AML-193 (cell line): ENCODE results near the gene ABCA6.
"Not testable (repeated sequence)": the region's sequence is repeated elsewhere in the genome, so short reads cannot be mapped to it uniquely, and the experiment has no call there.

Experiments used
- DNase-seq, 2 experiments: peaks; one replicate each; lab custom pipeline; 2025; lab: John Stamatoyannopoulos, UW

The ABCA6 gene

GRCh38 chr17:69141431-69142174 lies at the start of gene ABCA6:
Gene ABCA6, minus strand, starts transcription at chr17:69141895. Its CDS starts 1,192 bp downstream, at chr17:69140703.
- DNase-seq: no peak

- DNase-seq: no peak
These were observed 47.1 kb upstream of the ABCA6 start for GRCh38 chr17:69188796-69189195.

GRCh38 chr17:69188064-69188463 lies 46.4 kb upstream of the ABCA6 start:
- DNase-seq: no peak

GRCh38 chr17:69187294-69187693 lies 45.6 kb upstream of the ABCA6 start:
- no peak for DNase-seq

- no peak for DNase-seq
These were observed 37.7 kb upstream of the ABCA6 start for GRCh38 chr17:69179227-69179952.

- no peak for DNase-seq
These were observed 34.7 kb upstream of the ABCA6 start for GRCh38 chr17:69176457-69176795.

GRCh38 chr17:69175625-69176456 lies 34.1 kb upstream of the ABCA6 start:
- peak; percentile 53 to 60 for DNase-seq

- no peak for DNase-seq
These were observed 33.5 kb upstream of the ABCA6 start for GRCh38 chr17:69175262-69175624.

- DNase-seq: no peak
These were observed 31.4 kb upstream of the ABCA6 start for GRCh38 chr17:69173118-69173517.

GRCh38 chr17:69170377-69170776 lies 28.7 kb upstream of the ABCA6 start:
- DNase-seq: no peak

- DNase-seq: not testable (repeated sequence)
These were observed 26.9 kb upstream of the ABCA6 start for GRCh38 chr17:69168642-69169041.

GRCh38 chr17:69166957-69167356 lies 25.3 kb upstream of the ABCA6 start:
- no peak for DNase-seq

GRCh38 chr17:69164206-69164605 lies 22.5 kb upstream of the ABCA6 start:
- no peak for DNase-seq

GRCh38 chr17:69159418-69159817 lies 17.7 kb upstream of the ABCA6 start:
- no peak for DNase-seq

- DNase-seq: no peak
These were observed 12.6 kb upstream of the ABCA6 start for GRCh38 chr17:69154267-69154666.

GRCh38 chr17:69150333-69150732 lies 8.6 kb upstream of the ABCA6 start:
- no peak for DNase-seq

- DNase-seq: no peak
These were observed 5.8 kb upstream of the ABCA6 start for GRCh38 chr17:69147460-69147859.

- no peak for DNase-seq
These were observed 2.9 kb upstream of the ABCA6 start for GRCh38 chr17:69144331-69145255.

- DNase-seq: no peak
These were observed 2.1 kb upstream of the ABCA6 start for GRCh38 chr17:69143683-69144231.

- no peak for DNase-seq
These were observed 1.5 kb upstream of the ABCA6 start for GRCh38 chr17:69143151-69143550.

- DNase-seq: no peak
These were observed 594 bp upstream of the ABCA6 start for GRCh38 chr17:69142175-69142802.
